ENCODE data around the gene METTL9. TPM values are rescaled to one million over a fixed set of nuclear protein-coding genes. Genes with fewer than 3 reads are reported as not detected.
"Not testable (repeated sequence)": the region's sequence is repeated elsewhere in the genome, so short reads cannot be mapped to it uniquely, and the experiment has no call there.

Gene METTL9
- total and polyA plus RNA-seq, 9 donors = 89.6 to 126 (median 97.1) TPM

GRCh38 chr16:21680714-21681113, 81.3 kb downstream of the METTL9 start:
- not testable (repeated sequence) for H3K36me3 ChIP-seq (ENCODE audit: control insufficient read depth, insufficient read depth, low read length); H3K27ac ChIP-seq (ENCODE audit: low read length); DNase-seq; H3K27me3 ChIP-seq (ENCODE audit: control insufficient read depth, insufficient read depth, low read length); H3K4me3 ChIP-seq (ENCODE audit: low read length); H3K9me3 ChIP-seq (replicated peaks; ENCODE audit: control insufficient read depth, low read depth, low read length); H3K4me1 ChIP-seq (ENCODE audit: control insufficient read depth, insufficient read depth, low read length)
- 100% methylated on average over 3 of the region's 5 CpGs for WGBS (ENCODE audit: insufficient coverage)

- Histone ChIP-seq H3K9me3 (replicated peaks; ENCODE audit: control insufficient read depth, low read depth, low read length) (no peaks in the 10 kb centered on the region), H3K27me3 (ENCODE audit: control insufficient read depth, insufficient read depth, low read length) (no peaks in the 10 kb centered on the region), H3K36me3 (ENCODE audit: control insufficient read depth, insufficient read depth, low read length) (no peaks in the 10 kb centered on the region), H3K4me1 (ENCODE audit: control insufficient read depth, insufficient read depth, low read length) (no peaks in the 10 kb centered on the region), H3K27ac (ENCODE audit: low read length) (no peak overlapping the region), H3K4me3 (ENCODE audit: low read length) (no peak overlapping the region)
- no peak for DNase-seq
- no CpG with 5 or more reads among the region's 3 CpGs for WGBS (ENCODE audit: insufficient coverage)
Measured at GRCh38 chr16:21683184-21683583, 83.8 kb downstream of the METTL9 start.

GRCh38 chr16:21684199-21684598, 84.8 kb downstream of the METTL9 start:
- Histone ChIP-seq H3K27me3 (ENCODE audit: control insufficient read depth, insufficient read depth, low read length) (no peaks in the 10 kb centered on the region), H3K4me3 (ENCODE audit: low read length) (no peak overlapping the region)
- 33% methylated on average over 4 of the region's 6 CpGs for WGBS (ENCODE audit: insufficient coverage)

GRCh38 chr16:21685034-21685455, 85.7 kb downstream of the METTL9 start:
- H3K4me3 ChIP-seq (ENCODE audit: low read length) = no peak overlapping the region
- H3K27me3 ChIP-seq (ENCODE audit: control insufficient read depth, insufficient read depth, low read length) = no peaks in the 10 kb centered on the region
- WGBS (ENCODE audit: insufficient coverage) = 49% methylated on average over 9 of the region's 14 CpGs
- no peaks in the 10 kb centered on the region for H3K36me3 ChIP-seq (ENCODE audit: control insufficient read depth, insufficient read depth, low read length)
- H3K9me3 ChIP-seq (replicated peaks; ENCODE audit: control insufficient read depth, low read depth, low read length) = no peaks in the 10 kb centered on the region
- DNase-seq = peak; percentile 7
- no peaks in the 10 kb centered on the region for H3K4me1 ChIP-seq (ENCODE audit: control insufficient read depth, insufficient read depth, low read length)
- no peak overlapping the region for H3K27ac ChIP-seq (ENCODE audit: low read length)

More at GRCh38 chr16:21684199-21684598, 84.8 kb downstream of the METTL9 start:
- Histone ChIP-seq H3K4me1 (ENCODE audit: control insufficient read depth, insufficient read depth, low read length) (no peaks in the 10 kb centered on the region), H3K27ac (ENCODE audit: low read length) (no peak overlapping the region), H3K9me3 (replicated peaks; ENCODE audit: control insufficient read depth, low read depth, low read length) (no peaks in the 10 kb centered on the region), H3K36me3 (ENCODE audit: control insufficient read depth, insufficient read depth, low read length) (no peaks in the 10 kb centered on the region)
- DNase-seq = no peak

- no CpG with 5 or more reads among the region's 4 CpGs for WGBS (ENCODE audit: insufficient coverage)
- no peaks in the 10 kb centered on the region for H3K36me3 ChIP-seq (ENCODE audit: control insufficient read depth, insufficient read depth, low read length)
- no peak overlapping the region for H3K4me3 ChIP-seq (ENCODE audit: low read length)
- no peak for DNase-seq
- no peaks in the 10 kb centered on the region for H3K27me3 ChIP-seq (ENCODE audit: control insufficient read depth, insufficient read depth, low read length)
- no peaks in the 10 kb centered on the region for H3K4me1 ChIP-seq (ENCODE audit: control insufficient read depth, insufficient read depth, low read length)
- no peaks in the 10 kb centered on the region for H3K9me3 ChIP-seq (replicated peaks; ENCODE audit: control insufficient read depth, low read depth, low read length)
- no peak overlapping the region for H3K27ac ChIP-seq (ENCODE audit: low read length)
Measured at GRCh38 chr16:21689107-21689506, 89.7 kb downstream of the METTL9 start.

GRCh38 chr16:21690967-21691366, 91.6 kb downstream of the METTL9 start:
- not testable (repeated sequence) for DNase-seq; H3K4me3 ChIP-seq (ENCODE audit: low read length); H3K4me1 ChIP-seq (ENCODE audit: control insufficient read depth, insufficient read depth, low read length); H3K9me3 ChIP-seq (replicated peaks; ENCODE audit: control insufficient read depth, low read depth, low read length); H3K27ac ChIP-seq (ENCODE audit: low read length); H3K36me3 ChIP-seq (ENCODE audit: control insufficient read depth, insufficient read depth, low read length); H3K27me3 ChIP-seq (ENCODE audit: control insufficient read depth, insufficient read depth, low read length)
- no CpG with 5 or more reads among the region's 4 CpGs for WGBS (ENCODE audit: insufficient coverage)

GRCh38 chr16:21694609-21695008, 95.2 kb downstream of the METTL9 start:
- H3K36me3 ChIP-seq (ENCODE audit: control insufficient read depth, insufficient read depth, low read length) = no peaks in the 10 kb centered on the region
- WGBS (ENCODE audit: insufficient coverage) = 67% methylated on average over 1 of the region's 4 CpGs
- H3K4me3 ChIP-seq (ENCODE audit: low read length) = no peak overlapping the region
- no peaks in the 10 kb centered on the region for H3K27me3 ChIP-seq (ENCODE audit: control insufficient read depth, insufficient read depth, low read length)
- no peak for DNase-seq
- H3K4me1 ChIP-seq (ENCODE audit: control insufficient read depth, insufficient read depth, low read length) = no peaks in the 10 kb centered on the region
- H3K9me3 ChIP-seq (replicated peaks; ENCODE audit: control insufficient read depth, low read depth, low read length) = no peaks in the 10 kb centered on the region
- no peak overlapping the region for H3K27ac ChIP-seq (ENCODE audit: low read length)

- Histone ChIP-seq H3K27ac (ENCODE audit: low read length) (no peak overlapping the region), H3K9me3 (replicated peaks; ENCODE audit: control insufficient read depth, low read depth, low read length) (no peaks in the 10 kb centered on the region), H3K36me3 (ENCODE audit: control insufficient read depth, insufficient read depth, low read length) (no peaks in the 10 kb centered on the region), H3K4me1 (ENCODE audit: control insufficient read depth, insufficient read depth, low read length) (no peaks in the 10 kb centered on the region), H3K27me3 (ENCODE audit: control insufficient read depth, insufficient read depth, low read length) (no peaks in the 10 kb centered on the region), H3K4me3 (ENCODE audit: low read length) (no peak overlapping the region)
- DNase-seq = no peak
- WGBS (ENCODE audit: insufficient coverage) = 100% methylated on average over 2 of the region's 5 CpGs
Measured at GRCh38 chr16:21697032-21697431, 97.7 kb downstream of the METTL9 start.

GRCh38 chr16:21698169-21699032, 99.0 kb downstream of the METTL9 start:
- H3K4me3 ChIP-seq (ENCODE audit: low read length) = no peak overlapping the region
- no peak overlapping the region for H3K27ac ChIP-seq (ENCODE audit: low read length)
- 52% methylated on average over 2 of the region's 9 CpGs for WGBS (ENCODE audit: insufficient coverage)
- no peaks in the 10 kb centered on the region for H3K9me3 ChIP-seq (replicated peaks; ENCODE audit: control insufficient read depth, low read depth, low read length)
- H3K4me1 ChIP-seq (ENCODE audit: control insufficient read depth, insufficient read depth, low read length) = no peaks in the 10 kb centered on the region
- no peaks in the 10 kb centered on the region for H3K36me3 ChIP-seq (ENCODE audit: control insufficient read depth, insufficient read depth, low read length)
- DNase-seq = no peak
- no peaks in the 10 kb centered on the region for H3K27me3 ChIP-seq (ENCODE audit: control insufficient read depth, insufficient read depth, low read length)

GRCh38 chr16:21701271-21701670, 101.9 kb downstream of the METTL9 start:
- no peak for DNase-seq
- no peaks in the 10 kb centered on the region for H3K36me3 ChIP-seq (ENCODE audit: control insufficient read depth, insufficient read depth, low read length)
- no peaks in the 10 kb centered on the region for H3K9me3 ChIP-seq (replicated peaks; ENCODE audit: control insufficient read depth, low read depth, low read length)
- no peaks in the 10 kb centered on the region for H3K27me3 ChIP-seq (ENCODE audit: control insufficient read depth, insufficient read depth, low read length)
- no peak overlapping the region for H3K4me3 ChIP-seq (ENCODE audit: low read length)
- no peaks in the 10 kb centered on the region for H3K4me1 ChIP-seq (ENCODE audit: control insufficient read depth, insufficient read depth, low read length)
- WGBS (ENCODE audit: insufficient coverage) = no CpG with 5 or more reads among the region's 2 CpGs
- no peak overlapping the region for H3K27ac ChIP-seq (ENCODE audit: low read length)
